Sigmoid colon (tissue), 4 donors: ENCODE results near the gene GSK3B.

Experiments used
- CTCF ChIP-seq, 4 experiments: fragments of 450-650 bp in 3 of 4; fragments of 200-600 bp in 1 of 4; IDR thresholded peaks; one replicate each; pipeline ENCODE4 v1.5.1; 2016 to 2019; ENCODE audit warnings: antibody characterized with exemption in 4 of 4, mild to moderate bottlenecking in 3 of 4, moderate library complexity in 2 of 4
- POLR2A ChIP-seq, 2 donors: fragments of 450-650 bp; IDR thresholded peaks; one replicate each; pipeline ENCODE4 v1.6.1; 2016; ENCODE audit warnings: antibody characterized with exemption in 2 of 2, mild to moderate bottlenecking in 2 of 2, moderate library complexity in 2 of 2
- POLR2AphosphoS5 ChIP-seq, 4 donors: sonication (generic); formaldehyde crosslinking; IDR thresholded peaks; one replicate each; pipeline ENCODE4 v1.6.1; 2017; ENCODE audit warnings: antibody characterized with exemption in 4 of 4

DNA sequence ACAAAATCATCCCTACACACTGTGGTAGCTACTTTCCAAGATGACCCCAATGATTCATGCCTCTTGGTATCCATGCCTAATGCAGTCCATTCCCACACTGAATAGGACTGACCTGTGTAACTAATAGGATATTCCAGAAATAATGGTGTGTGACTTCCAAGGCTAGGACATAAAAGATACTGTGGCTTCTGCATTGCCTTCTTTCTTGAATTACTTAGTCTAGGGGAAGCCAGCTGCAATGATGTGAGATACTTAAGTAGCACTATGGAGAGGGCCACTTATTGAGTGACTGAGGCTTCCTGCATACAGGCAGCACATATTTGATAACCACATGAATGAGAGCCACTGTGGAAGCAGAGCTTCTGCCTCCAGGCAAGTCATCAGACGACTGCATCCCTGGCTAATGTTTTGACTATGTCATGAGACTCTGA lies 262.3 kb downstream of the GSK3B start:
- TF ChIP-seq POLR2A (IDR thresholded peaks at IDR 0.05) (no peak), CTCF (IDR thresholded peaks at IDR 0.05) (no peak), POLR2AphosphoS5 (IDR thresholded peaks at IDR 0.05) (no peak)
